A549 treated with Mapracorat at 1 μM for 4 hours (cell line): Measurements from ENCODE around the gene NCKIPSD. TPM values are rescaled to one million over a fixed set of nuclear protein-coding genes. Genes with fewer than 3 reads are reported as not detected.

Experiments
- total RNA-seq: library from RNA; stranded (reverse); fragments of 200-300 nt; extraction: Qiagen RNA extraction; gene quantifications from 5 replicates; pipeline ENCODE4 v1.2.3, GENCODE V29; 2022

NCKIPSD gene
- total RNA-seq = 7.4 to 10.4 TPM (median 9.3 TPM) in 5 replicates

GRCh38 chr3:48685603-48686511 lies at the start of gene NCKIPSD:
Gene NCKIPSD (minus strand): TSS chr3:48685915. CDS start chr3:48685807, 108 bp downstream.

DNA sequence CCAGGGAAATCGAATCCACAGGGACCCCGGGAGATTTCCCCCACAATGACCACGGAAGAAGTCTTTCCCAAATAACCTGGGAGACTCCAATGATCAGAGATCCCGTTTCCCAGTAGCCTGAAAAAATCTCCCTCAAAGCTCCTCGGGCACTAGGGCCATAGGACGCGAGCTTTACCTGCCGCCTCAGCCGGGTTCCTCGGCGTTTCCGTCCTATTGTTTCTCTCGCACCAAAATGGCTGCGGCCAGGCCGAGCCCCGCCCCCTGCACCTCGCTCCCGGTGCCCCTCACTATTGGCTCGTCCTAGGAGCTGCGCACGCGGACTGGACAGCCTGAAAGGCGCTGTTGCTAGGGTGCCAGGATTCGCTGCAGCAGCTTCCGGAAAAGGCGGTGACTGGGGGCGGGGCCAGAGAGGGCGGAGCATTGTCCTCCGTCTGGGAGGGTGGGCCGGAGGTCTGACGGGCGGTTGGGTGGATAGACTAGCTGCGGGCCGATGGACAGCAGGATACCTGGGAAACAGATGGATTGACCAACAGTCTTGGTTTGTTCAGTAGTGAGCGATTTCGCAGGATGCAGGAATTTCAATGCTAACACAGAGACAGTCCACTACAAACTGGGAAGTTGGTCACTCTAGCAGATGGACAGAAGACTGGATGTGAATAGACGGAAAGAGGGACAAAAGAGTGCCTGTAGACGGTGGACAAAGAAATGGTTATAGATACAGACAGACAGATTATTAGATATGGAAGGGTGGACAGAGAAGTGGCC lies 31.4 kb upstream of the NCKIPSD start, which contains the start of gene IP6K2:
IP6K2 (minus strand) TSS at position 240 of the 765 bp plus-strand sequence. CDS start 21,930 bp downstream, outside the sequence.

DNA sequence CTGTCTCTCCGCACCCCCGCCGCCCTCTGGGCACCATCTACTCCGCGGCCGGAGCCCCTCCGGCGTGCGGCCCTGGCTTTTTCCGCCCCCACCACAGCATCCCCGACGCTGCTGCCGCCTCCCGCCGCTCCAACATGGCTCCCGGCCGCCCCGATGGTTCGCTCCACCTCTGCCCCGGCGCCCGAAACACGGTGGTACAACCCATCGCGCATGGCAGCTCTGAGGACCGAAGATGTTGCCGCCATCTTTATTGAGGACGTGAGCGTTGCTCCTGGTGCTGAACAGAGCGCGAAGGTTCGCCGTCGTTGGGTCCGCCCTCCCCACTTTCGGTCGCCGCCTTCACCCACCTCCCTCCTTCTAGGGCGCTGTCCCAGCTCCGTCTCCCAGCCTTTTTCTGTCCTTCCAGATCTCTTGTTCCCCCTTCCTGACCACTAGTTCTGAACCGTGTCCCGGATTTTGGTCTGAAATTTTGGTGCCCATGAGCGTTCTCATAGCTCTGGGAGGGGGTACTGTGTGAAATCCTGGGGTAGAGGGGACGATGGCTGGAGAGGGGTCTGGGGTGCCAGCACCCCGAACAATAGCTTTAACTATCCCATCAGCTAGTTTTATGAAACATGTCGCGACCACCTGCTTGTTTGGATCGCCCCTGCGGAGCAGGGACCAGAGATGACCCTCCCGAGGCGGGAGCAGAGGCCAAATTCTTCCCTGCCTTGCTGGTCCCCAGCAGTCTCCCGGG lies 22.8 kb downstream of the NCKIPSD start, which contains the start of gene CELSR3:
CELSR3 (minus strand) TSS at position 134 of the 736 bp plus-strand sequence. CDS start 252 bp downstream, outside the sequence.

GRCh38 chr3:48635222-48636021 lies 50.3 kb downstream of the NCKIPSD start, which contains the start of gene SLC26A6:
Gene SLC26A6 (minus strand): TSS chr3:48635461. CDS start chr3:48635393, 68 bp downstream.

Other genes starting within 250 kb of the NCKIPSD start
- 25.8 to 29.2 TPM (median 26.6 TPM) in 5 replicates for gene CCDC51, start 245.8 kb downstream of the NCKIPSD start, total RNA-seq
- gene TMA7, start 245.7 kb downstream of the NCKIPSD start, total RNA-seq = 268 to 389 TPM (median 305 TPM) in 5 replicates
- 8.6 to 10.3 TPM (median 9.8 TPM) in 5 replicates for gene ATRIP, start 239.2 kb downstream of the NCKIPSD start, total RNA-seq
- 106 to 134 TPM (median 129 TPM) in 5 replicates for gene SHISA5, start 181.7 kb downstream of the NCKIPSD start, total RNA-seq
- 9.4 to 17.6 TPM (median 12.1 TPM) in 5 replicates for gene PFKFB4, start 129.1 kb downstream of the NCKIPSD start, total RNA-seq
- 7.3 to 10.4 TPM (median 8.9 TPM) in 5 replicates for gene UCN2, start 122.1 kb downstream of the NCKIPSD start, total RNA-seq
- 116 to 206 TPM (median 180 TPM) in 5 replicates for gene COL7A1, start 90.6 kb downstream of the NCKIPSD start, total RNA-seq
- 166 to 209 TPM (median 172 TPM) in 5 replicates for gene UQCRC1, start 76.3 kb downstream of the NCKIPSD start, total RNA-seq
- not detected in 5 replicates for gene TMEM89, start 64.1 kb downstream of the NCKIPSD start, total RNA-seq
- gene SLC26A6, start 50.5 kb downstream of the NCKIPSD start, total RNA-seq = 12.0 to 18.5 TPM (median 16.8 TPM) in 5 replicates
- gene CELSR3, start 23.0 kb downstream of the NCKIPSD start, total RNA-seq = 2.8 to 4.7 TPM (median 4.4 TPM) in 5 replicates
- gene IP6K2, start 31.3 kb upstream of the NCKIPSD start, total RNA-seq = 49.9 to 55.1 TPM (median 50.8 TPM) in 5 replicates
- 15.5 to 21.0 TPM (median 18.0 TPM) in 5 replicates for gene PRKAR2A, start 162.0 kb upstream of the NCKIPSD start, total RNA-seq
- gene SLC25A20, start 213.0 kb upstream of the NCKIPSD start, total RNA-seq = 10.0 to 12.2 TPM (median 10.6 TPM) in 5 replicates
- 53.1 to 63.5 TPM (median 57.3 TPM) in 5 replicates for gene ARIH2, start 232.9 kb upstream of the NCKIPSD start, total RNA-seq